NCI-H2029 treated with DMSO at 0.1 percent for 48 hours (cell line): ENCODE measurements around the gene DNAH7.
"Not testable (repeated sequence)": the region's sequence is repeated elsewhere in the genome, so short reads cannot be mapped to it uniquely, and the experiment has no call there.

Experiments
- DNase-seq: peaks from one replicate; lab custom pipeline; 2025; lab: John Stamatoyannopoulos, UW

The DNAH7 gene

GRCh38 chr2:196068271-196069209, at the start of gene DNAH7:
Gene DNAH7 (minus strand): TSS chr2:196068837. CDS start chr2:196068711, 126 bp downstream.
- peak; percentile 24 for DNase-seq

DNA sequence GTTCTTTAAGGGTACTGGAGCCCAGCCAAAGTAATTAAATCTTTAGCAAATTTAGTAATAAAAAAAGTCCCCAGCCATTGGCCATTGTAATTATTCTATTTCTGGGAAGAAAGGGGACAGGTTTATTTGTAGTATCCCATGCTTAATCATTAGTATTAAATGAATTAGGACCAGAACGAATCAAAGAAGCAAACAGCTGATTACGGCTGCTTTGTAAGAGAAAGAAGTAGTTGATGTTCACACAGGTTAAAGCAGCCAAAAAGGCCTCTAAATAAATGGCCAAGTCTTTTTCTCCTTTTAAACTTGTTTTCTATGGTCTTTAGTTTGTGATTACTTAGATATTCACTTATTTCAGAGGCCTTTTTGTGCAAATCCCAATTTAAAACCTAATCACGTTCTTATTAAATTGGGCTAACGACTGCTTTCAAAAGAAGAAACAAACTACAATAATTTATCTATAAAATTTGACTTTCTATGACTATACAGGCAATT, 48.6 kb upstream of the DNAH7 start:
- DNase-seq = no peak

DNA sequence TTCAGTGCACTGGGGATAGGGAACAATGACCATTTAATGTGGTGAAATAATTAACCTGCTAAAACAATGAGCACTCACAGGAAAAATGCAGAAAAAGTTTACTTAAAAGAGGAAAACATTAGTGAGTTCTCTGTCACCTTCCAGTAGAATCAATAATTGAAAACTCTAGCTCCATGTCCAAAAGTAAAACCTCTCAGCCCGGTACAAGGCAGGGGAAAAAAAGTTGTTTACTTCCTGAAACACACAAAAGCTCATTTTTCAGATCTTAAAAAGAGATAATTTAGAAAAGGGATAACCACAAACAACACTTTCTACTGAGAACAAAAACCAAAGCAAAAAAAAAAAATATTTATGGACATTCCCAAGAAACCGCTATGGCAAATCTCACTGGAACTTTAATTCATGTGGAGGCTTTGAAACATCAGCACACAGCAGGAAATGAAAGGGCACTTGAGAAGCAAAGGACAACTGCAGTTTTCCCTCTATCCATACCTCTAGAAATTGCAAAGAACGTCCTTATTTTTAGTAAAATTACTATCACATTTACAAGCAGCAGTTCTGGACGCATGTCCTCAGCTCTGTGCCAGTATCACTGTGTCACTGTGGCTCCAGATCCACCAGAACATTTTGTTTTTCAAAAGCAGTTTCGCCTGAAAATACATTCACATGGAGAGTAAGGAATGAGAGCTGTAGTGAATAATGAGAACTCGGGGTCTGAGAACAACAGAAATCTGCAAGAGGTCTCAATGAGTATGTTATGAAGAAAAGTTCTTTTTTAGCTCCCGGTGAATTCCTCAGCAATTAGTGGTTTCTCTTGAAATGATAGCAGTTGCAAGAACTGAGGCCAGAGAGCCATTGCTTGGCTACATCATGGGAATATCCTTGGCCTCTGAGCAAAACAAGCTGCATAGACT, 44.7 kb upstream of the DNAH7 start:
- no peak for DNase-seq

- DNase-seq = no peak
Observed at GRCh38 chr2:196112418-196113034, 43.9 kb upstream of the DNAH7 start.

- no peak for DNase-seq
Observed at GRCh38 chr2:196108604-196109003, 40.0 kb upstream of the DNAH7 start.

GRCh38 chr2:196105951-196106350, 37.3 kb upstream of the DNAH7 start:
- DNase-seq = no peak

DNA sequence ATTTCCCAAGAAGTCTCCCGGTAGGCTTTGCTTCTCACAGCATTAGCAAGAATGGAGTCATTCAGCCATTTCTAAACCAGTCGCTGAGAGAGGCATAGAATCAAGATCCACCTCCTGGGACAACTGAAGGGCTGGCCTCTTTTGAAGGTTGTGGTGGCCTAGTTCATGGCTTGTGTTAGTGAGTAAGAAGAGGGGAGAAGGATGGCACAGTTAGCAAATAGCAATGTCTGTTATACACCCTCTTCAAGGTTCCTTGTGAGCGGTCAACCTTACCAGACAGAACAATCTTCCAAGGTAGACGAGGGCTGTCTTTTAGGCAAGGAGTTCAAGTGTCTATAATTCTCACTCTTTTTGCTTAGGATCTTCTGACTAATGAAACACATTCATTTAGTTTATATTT, 35.4 kb upstream of the DNAH7 start:
- DNase-seq = no peak

DNA sequence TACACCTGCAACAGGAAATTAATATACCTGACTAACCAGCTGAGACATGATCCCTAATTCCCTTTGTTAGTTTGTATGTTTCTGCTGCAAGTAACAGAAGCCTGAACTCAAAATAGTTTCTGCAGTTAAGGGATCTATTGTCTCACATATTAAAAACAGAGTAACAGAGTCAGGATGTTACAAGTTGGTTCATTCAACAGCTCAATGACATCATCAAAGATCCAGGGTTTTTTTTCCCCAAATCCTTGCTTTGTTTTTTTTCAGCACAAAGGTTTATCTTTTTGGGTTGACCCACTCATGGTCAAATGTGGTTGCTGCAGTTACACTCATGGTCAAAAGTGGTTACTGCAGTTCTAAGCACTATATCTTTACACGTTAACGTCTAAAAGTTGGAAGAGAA, 35.0 kb upstream of the DNAH7 start:
- no peak for DNase-seq

GRCh38 chr2:196101325-196101991, 32.8 kb upstream of the DNAH7 start:
- DNase-seq = no peak

DNA sequence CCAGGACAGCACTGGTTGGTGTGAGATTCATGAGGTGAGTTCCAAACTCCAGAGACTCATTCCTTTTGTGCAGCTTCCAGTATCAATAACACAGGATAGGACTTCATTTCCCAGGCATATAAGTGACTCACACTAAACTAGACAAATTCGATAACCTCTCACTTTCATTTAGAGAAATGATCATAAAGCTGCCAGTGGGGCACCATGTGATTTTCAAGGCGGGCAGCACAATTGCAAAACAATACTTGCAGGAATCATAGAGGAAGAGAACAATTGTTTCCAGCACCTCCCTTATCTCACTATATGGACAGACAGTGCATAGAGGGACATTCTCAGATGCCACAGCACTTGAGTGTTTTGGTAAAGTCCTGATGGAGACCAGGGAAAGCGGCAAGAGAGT, 31.3 kb upstream of the DNAH7 start:
- no peak for DNase-seq

GRCh38 chr2:196097864-196098660, 29.4 kb upstream of the DNAH7 start:
- no peak for DNase-seq

DNA sequence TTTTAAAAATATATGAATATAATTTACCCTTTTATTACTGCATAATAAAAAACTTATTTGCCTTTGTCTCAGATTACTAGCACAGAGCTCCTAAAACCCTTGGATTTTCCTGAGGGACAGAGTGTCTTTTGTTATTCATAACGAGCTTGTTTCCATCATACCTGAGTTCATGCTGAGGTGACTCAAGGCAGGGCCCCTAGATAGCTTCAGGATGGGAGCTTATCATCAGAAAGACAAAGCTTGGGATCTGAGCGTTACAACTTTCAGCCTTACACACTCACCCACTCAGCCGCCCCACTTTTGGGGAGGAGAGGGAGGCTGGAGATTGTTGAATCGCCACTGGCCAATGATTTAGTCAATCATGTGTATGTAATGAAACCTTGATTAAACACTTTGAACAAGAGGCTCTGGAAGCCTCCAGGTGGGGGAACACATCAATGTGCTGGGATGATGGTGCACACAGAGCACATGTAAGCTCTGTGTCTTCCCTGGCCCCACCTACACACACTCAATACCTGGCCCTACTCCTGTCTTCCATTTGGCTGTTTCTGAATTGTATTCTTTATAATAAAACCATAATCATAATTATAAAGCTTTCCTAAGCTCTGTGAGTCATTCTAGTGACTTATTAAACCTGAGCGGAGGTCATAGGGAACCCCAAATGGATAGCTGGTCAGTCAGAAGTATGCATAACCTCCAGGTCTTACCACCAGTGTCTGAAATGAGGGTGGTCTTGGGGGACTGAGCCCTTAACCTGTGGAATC, 28.5 kb upstream of the DNAH7 start:
- DNase-seq = no peak

GRCh38 chr2:196096264-196096663, 27.6 kb upstream of the DNAH7 start:
- DNase-seq = no peak

- not testable (repeated sequence) for DNase-seq
Observed at GRCh38 chr2:196089448-196089847, 20.8 kb upstream of the DNAH7 start.

DNA sequence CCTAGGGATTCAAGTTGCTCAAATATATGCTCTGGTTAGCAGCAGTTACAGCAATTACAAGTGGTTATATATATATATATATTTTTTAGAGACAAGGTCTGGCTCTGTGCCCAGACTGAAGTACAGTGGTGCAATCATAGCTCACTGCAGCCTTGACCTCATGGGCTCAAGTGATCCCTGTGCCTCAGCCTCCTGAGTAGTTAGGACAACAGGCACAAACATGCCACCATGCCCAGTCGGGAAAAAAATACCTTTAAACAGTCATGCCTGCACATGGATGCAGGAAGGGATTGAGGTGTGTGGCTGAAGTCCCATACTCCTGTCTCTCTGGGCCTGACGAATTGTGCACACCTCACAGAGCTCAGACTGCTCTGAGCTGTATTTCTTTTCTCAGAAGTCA, 19.6 kb upstream of the DNAH7 start:
- DNase-seq = no peak

DNA sequence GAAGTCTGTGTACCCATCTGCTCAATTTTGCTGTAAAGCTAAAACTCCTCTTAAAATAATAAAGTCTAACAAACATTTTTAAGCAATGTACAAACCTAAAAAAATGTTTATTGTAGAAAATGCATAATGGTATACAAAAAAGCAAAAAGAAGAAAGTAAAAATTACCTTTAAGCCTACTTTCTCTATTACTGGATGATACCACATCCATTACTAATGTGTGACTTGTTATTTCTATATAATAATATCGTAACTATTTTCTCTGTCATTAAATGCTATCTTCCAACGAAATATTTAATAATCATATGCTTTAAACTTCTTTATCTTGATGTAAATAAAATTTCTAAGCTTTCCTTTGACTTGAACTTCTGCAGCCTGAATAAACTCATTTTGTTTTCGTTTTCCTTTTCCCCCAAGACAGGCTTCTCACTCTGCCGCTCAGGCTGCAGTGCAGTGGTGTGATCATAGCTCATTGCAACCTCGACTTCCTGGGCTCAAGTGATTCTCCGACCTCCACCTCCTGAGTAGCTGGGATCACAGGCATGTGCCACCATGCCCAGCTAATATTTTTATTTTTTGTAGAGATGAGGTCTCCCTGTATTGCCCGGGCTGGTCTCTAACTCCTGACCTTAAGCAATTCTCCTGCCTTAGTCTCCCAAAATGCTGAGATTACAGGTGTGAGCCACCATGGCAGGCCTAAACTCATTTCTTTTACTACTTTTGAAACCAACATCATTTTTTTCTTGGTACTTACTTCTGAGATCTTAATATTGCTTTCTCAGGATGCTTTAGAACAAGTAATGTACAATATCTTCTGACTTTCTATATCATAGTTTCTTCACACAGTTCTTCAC, 18.1 kb upstream of the DNAH7 start:
- DNase-seq = no peak

DNA sequence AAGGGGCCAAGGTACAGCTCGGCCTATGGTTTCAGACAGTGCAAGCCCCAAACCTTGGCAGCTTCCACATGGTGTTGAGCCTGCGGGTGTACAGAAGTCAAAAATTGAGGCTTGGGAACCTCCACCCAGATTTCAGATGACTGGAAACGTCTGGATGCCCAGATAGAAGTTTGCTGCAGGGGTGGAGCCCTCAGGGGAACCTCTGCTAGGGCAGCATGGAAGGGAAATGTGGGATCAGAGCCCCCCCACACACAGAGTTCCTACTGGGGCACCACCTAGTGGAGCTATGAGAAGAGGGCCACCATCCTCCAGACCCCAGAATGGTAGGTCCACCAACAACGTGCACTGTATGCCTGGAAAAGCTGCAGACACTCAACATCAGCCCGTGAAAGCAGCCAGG, 15.0 kb upstream of the DNAH7 start:
- no peak for DNase-seq

- no peak for DNase-seq
Observed at GRCh38 chr2:196080526-196080925, 11.9 kb upstream of the DNAH7 start.

DNA sequence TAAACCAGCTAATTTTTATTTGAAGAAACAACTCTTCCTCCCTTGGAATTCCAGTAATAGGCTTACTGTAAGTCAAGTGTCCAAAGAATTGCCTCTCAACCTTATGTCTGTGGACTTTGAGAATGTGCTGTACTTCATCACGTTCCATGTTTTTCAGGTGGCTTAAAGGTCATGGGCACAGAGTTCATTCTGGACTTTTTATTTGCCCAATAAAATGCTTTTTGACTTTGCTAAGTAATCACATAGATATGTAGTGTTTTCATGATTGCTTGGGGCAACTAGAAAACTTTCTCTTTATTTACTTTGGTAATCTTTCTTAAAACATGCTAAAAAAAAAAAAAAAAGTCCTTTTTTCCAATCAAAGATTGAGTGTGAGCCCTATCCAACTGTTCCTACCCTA, 10.4 kb upstream of the DNAH7 start:
- no peak for DNase-seq
